Osteoblast (primary cell): ENCODE results near the gene RASGEF1B. TPM values are rescaled to one million over a fixed set of nuclear protein-coding genes. Genes with fewer than 3 reads are reported as not detected.

Experiments used
- DNase-seq: peaks from one replicate; pipeline ENCODE4 v3.0.0; 2011; ENCODE audit warnings: low spot score, mixed read lengths; ENCODE audit not compliant: insufficient read length; ENCODE audit errors: missing footprints
- H2AFZ ChIP-seq: 2 replicates; pipeline ENCODE4 v1.6.0; 2011; ENCODE audit warnings: mild to moderate bottlenecking, low read length
- H3K27ac ChIP-seq: 2 replicates; pipeline ENCODE4 v1.5.1; 2011; ENCODE audit warnings: mild to moderate bottlenecking, low read depth, low read length, moderate library complexity
- H3K27me3 ChIP-seq: 2 replicates; pipeline ENCODE4 v1.6.0; 2012; ENCODE audit warnings: mild to moderate bottlenecking, control low read depth, inconsistent platforms, low read length, moderate library complexity; ENCODE audit not compliant: insufficient read depth
- H3K36me3 ChIP-seq: 2 replicates; pipeline ENCODE4 v1.5.1; 2011; ENCODE audit warnings: mild to moderate bottlenecking, low read length, control low read depth, moderate library complexity; ENCODE audit not compliant: insufficient read depth
- H3K4me1 ChIP-seq: 2 replicates; pipeline ENCODE4 v1.5.1; 2011; ENCODE audit warnings: mild to moderate bottlenecking, low read length, control low read depth, moderate library complexity; ENCODE audit not compliant: insufficient read depth
- H3K4me2 ChIP-seq: 2 replicates; pipeline ENCODE4 v1.6.0; 2011; ENCODE audit warnings: mild to moderate bottlenecking, low read length; ENCODE audit not compliant: insufficient read depth
- H3K4me3 ChIP-seq: fragments of 200-600 bp; sonication (generic); 3 replicates; pipeline ENCODE4 v1.5.1; 2012; ENCODE audit warnings: mild to moderate bottlenecking, low read length, inconsistent platforms; ENCODE audit not compliant: insufficient read depth
- H3K79me2 ChIP-seq: 2 replicates; pipeline ENCODE4 v1.6.0; 2012; ENCODE audit warnings: mild to moderate bottlenecking, low read length, control low read depth, inconsistent platforms; ENCODE audit not compliant: insufficient read depth
- H3K9me3 ChIP-seq: 2 replicates; pipeline ENCODE4 v1.5.1; 2011; ENCODE audit warnings: low read depth, low read length, control low read depth
- H4K20me1 ChIP-seq: 2 replicates; pipeline ENCODE4 v1.6.0; 2012; ENCODE audit warnings: mild to moderate bottlenecking, low read length, control low read depth; ENCODE audit not compliant: insufficient read depth
- total RNA-seq: library from RNA; depleted of rRNA; stranded (reverse); fragments of >200 nt; gene quantifications from 2 replicates; pipeline ENCODE4 v1.2.3, GENCODE V29; 2012
- TF ChIP-seq, protein P1 (sequence below): IDR thresholded peaks from 2 replicates; pipeline ENCODE4 v1.5.1; 2011; ENCODE audit warnings: mild to moderate bottlenecking, low read depth, low read length, moderate library complexity; ENCODE audit errors: extremely low read depth

The RASGEF1B gene
- total RNA-seq, 1 donor = 5.8 TPM

DNA sequence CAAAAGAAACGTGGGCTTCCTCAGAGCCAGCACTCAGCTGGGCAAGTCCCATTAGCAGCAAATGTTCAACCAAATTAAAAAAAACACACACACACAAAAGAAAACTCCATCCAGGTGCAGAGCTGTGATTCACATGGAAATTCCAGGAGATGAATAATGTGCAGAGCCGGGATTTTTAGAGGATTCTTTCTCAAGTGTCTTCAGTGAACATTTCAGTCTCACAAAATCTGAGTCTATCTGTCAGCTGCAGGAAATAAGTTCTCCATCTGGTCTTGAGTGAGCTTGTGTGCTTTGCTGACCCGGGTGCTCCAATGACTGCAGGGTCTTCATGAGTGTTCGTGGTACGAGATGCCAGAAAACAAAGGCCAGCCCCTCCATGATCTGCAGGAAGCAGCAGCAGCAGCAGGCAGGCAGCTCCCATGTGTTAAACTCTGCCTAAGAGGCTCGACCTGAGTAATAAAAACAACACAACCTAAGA is 44.3 kb downstream of the RASGEF1B start:
- no peaks in the 10 kb centered on the region for H3K27me3 ChIP-seq
- no peak overlapping the region for H2AFZ ChIP-seq
- no peaks in the 10 kb centered on the region for H3K36me3 ChIP-seq
- no peak overlapping the region for H3K4me2 ChIP-seq
- TF ChIP-seq, protein P1, sequence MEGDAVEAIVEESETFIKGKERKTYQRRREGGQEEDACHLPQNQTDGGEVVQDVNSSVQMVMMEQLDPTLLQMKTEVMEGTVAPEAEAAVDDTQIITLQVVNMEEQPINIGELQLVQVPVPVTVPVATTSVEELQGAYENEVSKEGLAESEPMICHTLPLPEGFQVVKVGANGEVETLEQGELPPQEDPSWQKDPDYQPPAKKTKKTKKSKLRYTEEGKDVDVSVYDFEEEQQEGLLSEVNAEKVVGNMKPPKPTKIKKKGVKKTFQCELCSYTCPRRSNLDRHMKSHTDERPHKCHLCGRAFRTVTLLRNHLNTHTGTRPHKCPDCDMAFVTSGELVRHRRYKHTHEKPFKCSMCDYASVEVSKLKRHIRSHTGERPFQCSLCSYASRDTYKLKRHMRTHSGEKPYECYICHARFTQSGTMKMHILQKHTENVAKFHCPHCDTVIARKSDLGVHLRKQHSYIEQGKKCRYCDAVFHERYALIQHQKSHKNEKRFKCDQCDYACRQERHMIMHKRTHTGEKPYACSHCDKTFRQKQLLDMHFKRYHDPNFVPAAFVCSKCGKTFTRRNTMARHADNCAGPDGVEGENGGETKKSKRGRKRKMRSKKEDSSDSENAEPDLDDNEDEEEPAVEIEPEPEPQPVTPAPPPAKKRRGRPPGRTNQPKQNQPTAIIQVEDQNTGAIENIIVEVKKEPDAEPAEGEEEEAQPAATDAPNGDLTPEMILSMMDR = no peak
- H3K4me1 ChIP-seq = no peaks in the 10 kb centered on the region
- peak; percentile 31 for DNase-seq
- no peaks in the 10 kb centered on the region for H3K79me2 ChIP-seq
- H3K4me3 ChIP-seq = no peak overlapping the region
- no peak overlapping the region for H3K27ac ChIP-seq
- no peaks in the 10 kb centered on the region for H3K9me3 ChIP-seq
- no peaks in the 10 kb centered on the region for H4K20me1 ChIP-seq

DNA sequence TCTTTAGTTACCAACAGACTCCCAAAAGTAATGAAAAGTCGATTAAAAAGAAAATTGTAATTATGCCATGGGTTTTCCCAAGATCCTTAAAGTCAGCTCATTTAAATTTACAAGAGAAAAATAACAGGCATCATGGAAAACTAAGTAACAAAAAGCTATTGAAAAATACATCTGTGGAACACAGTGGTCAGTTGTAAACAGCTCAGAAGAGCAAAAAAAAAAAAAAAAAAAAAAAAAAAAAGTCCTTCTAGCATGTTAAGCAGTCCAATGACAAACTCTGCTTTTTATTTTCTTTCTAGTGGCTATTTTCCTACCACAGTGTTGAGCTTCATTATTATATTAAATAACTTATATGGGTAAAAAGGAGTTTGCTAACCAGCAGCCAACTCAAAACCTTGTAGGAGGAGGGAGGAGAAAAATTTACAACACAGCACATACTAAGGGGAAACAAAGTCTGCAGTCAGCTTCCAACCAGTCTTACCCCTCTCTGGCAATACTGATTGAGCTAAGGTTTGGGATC is 44.9 kb downstream of the RASGEF1B start:
- Histone ChIP-seq H3K36me3 (no peaks in the 10 kb centered on the region), H3K4me2 (no peak overlapping the region), H4K20me1 (no peaks in the 10 kb centered on the region), H3K27me3 (no peaks in the 10 kb centered on the region), H3K9me3 (no peaks in the 10 kb centered on the region), H3K27ac (no peak overlapping the region), H3K79me2 (no peaks in the 10 kb centered on the region), H3K4me1 (no peaks in the 10 kb centered on the region), H3K4me3 (no peak overlapping the region), H2AFZ (no peak overlapping the region)
- no peak for DNase-seq
- TF ChIP-seq, protein P1 = no peak

DNA sequence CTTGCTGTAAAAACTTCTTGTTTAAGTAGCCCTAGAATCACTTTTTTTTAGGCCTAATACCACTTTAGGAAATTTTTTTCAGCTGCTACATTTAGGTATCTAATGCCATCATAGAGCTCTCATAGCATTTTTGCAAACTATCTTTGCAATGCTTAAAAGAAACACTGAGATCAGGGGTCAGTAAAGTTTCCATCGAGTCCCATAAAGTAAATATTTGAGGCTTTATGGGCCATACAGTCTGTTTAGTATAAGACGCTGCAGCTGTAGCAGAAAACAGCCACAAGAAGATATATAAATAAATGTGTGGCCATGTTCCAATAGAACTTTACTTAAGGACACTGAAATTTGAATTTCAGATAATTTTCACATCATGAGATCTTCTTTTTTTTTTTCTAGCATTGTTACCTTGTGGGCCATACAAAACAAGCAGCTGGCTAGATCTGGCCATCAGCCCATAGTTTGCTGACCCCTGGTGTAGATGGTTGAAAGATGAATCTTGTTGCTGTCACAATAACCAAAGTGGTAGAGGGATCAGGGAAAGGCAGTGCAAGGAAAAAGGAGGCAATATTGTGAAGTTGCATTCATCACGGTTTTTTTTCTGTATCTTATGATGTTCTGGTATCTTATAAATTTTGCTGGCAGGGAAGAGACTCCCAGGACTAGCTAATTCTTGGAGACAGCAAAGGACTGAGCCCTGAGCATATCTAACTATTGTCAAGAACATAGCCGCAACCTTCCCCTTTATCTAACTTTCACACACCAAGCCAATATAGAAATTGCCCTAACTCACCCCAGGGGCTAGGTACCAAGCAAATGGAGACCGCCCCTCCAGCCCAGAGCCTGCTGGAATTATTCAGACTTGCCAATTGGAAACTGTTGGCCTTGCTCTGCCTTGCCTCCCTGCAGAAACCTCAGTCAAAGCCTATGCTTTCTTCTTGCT is 46.6 kb downstream of the RASGEF1B start:
- no peaks in the 10 kb centered on the region for H3K36me3 ChIP-seq
- H3K27ac ChIP-seq = no peak overlapping the region
- TF ChIP-seq, protein P1 = no peak
- H3K4me3 ChIP-seq = no peak overlapping the region
- DNase-seq = no peak
- no peaks in the 10 kb centered on the region for H4K20me1 ChIP-seq
- H3K4me1 ChIP-seq = no peaks in the 10 kb centered on the region
- no peaks in the 10 kb centered on the region for H3K79me2 ChIP-seq
- no peak overlapping the region for H2AFZ ChIP-seq
- H3K9me3 ChIP-seq = no peaks in the 10 kb centered on the region
- no peak overlapping the region for H3K4me2 ChIP-seq
- H3K27me3 ChIP-seq = no peaks in the 10 kb centered on the region

DNA sequence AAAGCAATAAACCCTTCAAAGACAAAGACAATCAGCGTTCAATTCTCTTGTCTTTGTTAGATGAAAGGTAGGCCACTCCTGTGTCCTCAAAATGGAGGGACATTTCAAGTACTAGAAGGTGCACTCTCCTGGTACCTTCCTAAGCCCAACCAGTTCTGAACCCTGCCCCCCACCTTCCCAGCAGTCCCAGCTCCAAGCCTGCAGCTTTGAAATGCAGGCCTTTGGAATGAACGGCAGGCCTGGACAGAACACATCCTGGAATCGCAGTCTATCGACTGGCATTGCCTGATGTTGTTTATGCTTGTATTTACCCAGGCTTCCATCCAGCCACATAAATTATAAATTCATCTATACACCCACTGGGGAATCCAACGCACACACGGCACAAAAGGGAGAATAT is 47.4 kb downstream of the RASGEF1B start:
- Histone ChIP-seq H3K4me1 (no peaks in the 10 kb centered on the region), H3K79me2 (no peaks in the 10 kb centered on the region), H4K20me1 (no peaks in the 10 kb centered on the region), H3K36me3 (no peaks in the 10 kb centered on the region), H3K9me3 (no peaks in the 10 kb centered on the region), H3K4me3 (no peak overlapping the region), H3K27ac (no peak overlapping the region), H3K27me3 (no peaks in the 10 kb centered on the region), H2AFZ (no peak overlapping the region), H3K4me2 (no peak overlapping the region)
- DNase-seq = no peak
- TF ChIP-seq, protein P1 = no peak
